ENCODE data around the gene SULT2B1.

- TF ChIP-seq, protein P1, sequence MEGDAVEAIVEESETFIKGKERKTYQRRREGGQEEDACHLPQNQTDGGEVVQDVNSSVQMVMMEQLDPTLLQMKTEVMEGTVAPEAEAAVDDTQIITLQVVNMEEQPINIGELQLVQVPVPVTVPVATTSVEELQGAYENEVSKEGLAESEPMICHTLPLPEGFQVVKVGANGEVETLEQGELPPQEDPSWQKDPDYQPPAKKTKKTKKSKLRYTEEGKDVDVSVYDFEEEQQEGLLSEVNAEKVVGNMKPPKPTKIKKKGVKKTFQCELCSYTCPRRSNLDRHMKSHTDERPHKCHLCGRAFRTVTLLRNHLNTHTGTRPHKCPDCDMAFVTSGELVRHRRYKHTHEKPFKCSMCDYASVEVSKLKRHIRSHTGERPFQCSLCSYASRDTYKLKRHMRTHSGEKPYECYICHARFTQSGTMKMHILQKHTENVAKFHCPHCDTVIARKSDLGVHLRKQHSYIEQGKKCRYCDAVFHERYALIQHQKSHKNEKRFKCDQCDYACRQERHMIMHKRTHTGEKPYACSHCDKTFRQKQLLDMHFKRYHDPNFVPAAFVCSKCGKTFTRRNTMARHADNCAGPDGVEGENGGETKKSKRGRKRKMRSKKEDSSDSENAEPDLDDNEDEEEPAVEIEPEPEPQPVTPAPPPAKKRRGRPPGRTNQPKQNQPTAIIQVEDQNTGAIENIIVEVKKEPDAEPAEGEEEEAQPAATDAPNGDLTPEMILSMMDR (conservative IDR thresholded peaks at IDR 0.05; ENCODE audit: low read length) = no peak
- TF ChIP-seq EZH2phosphoT487 (IDR thresholded peaks at IDR 0.05; ENCODE audit: borderline replicate concordance, low read depth, low read length) = no peak
Measured at GRCh38 chr19:48603001-48603400, 51.0 kb downstream of the SULT2B1 start.
